ENCODE measurements around the gene PPP2R3B.

DNA sequence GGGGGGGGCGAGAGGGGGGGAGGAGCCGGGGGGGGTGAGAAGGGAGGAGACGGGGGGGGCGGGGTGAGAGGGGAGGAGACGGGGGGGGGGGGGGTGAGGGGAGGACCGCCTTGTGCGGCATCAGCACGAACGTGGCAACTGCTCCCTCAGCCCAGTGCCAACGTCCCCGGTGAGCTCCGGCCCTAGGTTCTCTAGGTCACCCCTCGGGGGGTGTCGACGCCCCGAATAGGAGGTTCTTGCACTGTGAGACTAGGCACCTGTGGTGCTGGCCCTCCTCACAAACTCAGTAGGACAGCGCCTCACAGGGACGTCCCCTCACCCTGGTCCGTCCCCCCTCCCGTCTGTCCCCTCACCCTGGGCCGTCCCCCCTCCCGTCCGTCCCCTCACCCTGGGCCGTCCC lies 46.6 kb downstream of the PPP2R3B start:
- TF ChIP-seq, protein P1, sequence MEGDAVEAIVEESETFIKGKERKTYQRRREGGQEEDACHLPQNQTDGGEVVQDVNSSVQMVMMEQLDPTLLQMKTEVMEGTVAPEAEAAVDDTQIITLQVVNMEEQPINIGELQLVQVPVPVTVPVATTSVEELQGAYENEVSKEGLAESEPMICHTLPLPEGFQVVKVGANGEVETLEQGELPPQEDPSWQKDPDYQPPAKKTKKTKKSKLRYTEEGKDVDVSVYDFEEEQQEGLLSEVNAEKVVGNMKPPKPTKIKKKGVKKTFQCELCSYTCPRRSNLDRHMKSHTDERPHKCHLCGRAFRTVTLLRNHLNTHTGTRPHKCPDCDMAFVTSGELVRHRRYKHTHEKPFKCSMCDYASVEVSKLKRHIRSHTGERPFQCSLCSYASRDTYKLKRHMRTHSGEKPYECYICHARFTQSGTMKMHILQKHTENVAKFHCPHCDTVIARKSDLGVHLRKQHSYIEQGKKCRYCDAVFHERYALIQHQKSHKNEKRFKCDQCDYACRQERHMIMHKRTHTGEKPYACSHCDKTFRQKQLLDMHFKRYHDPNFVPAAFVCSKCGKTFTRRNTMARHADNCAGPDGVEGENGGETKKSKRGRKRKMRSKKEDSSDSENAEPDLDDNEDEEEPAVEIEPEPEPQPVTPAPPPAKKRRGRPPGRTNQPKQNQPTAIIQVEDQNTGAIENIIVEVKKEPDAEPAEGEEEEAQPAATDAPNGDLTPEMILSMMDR (IDR thresholded peaks at IDR 0.05): no peak
- TF ChIP-seq POLR2A (IDR thresholded peaks at IDR 0.05): no peak

Data from Peyer's patch (tissue), 4 donors.